IPS-20b (cell line): ENCODE measurements around the gene UGT1A9.
"Not testable (repeated sequence)": the region's sequence is repeated elsewhere in the genome, so short reads cannot be mapped to it uniquely, and the experiment has no call there.

ENCODE experiments used
- H3K27ac ChIP-seq: one replicate; pipeline ENCODE4 v1.5.1; 2013; ENCODE audit warnings: low read length
- H3K27me3 ChIP-seq: 2 replicates; pipeline ENCODE4 v1.6.1; 2013; ENCODE audit warnings: mild to moderate bottlenecking, low read length, inconsistent platforms; ENCODE audit not compliant: insufficient read depth
- H3K36me3 ChIP-seq: 2 replicates; pipeline ENCODE4 v1.6.1; 2013; ENCODE audit warnings: low read depth, mild to moderate bottlenecking, inconsistent platforms, low read length, moderate library complexity; ENCODE audit not compliant: insufficient read depth
- H3K4me1 ChIP-seq: 2 replicates; pipeline ENCODE4 v1.6.1; 2013; ENCODE audit warnings: mild to moderate bottlenecking, control low read depth, inconsistent platforms, low read length, moderate library complexity; ENCODE audit not compliant: insufficient read depth
- H3K4me3 ChIP-seq: 2 replicates; pipeline ENCODE4 v1.5.1; 2013; ENCODE audit warnings: mild to moderate bottlenecking, low read length, inconsistent platforms
- H3K9ac ChIP-seq: 2 replicates; pipeline ENCODE4 v1.6.1; 2013; ENCODE audit warnings: low read depth, mild to moderate bottlenecking, inconsistent platforms, low read length, moderate library complexity
- H3K9me3 ChIP-seq: 2 replicates; pipeline ENCODE4 v1.6.1; 2013; ENCODE audit warnings: mild to moderate bottlenecking, low read depth, low read length, inconsistent platforms; ENCODE audit not compliant: insufficient read depth

Gene UGT1A9

DNA sequence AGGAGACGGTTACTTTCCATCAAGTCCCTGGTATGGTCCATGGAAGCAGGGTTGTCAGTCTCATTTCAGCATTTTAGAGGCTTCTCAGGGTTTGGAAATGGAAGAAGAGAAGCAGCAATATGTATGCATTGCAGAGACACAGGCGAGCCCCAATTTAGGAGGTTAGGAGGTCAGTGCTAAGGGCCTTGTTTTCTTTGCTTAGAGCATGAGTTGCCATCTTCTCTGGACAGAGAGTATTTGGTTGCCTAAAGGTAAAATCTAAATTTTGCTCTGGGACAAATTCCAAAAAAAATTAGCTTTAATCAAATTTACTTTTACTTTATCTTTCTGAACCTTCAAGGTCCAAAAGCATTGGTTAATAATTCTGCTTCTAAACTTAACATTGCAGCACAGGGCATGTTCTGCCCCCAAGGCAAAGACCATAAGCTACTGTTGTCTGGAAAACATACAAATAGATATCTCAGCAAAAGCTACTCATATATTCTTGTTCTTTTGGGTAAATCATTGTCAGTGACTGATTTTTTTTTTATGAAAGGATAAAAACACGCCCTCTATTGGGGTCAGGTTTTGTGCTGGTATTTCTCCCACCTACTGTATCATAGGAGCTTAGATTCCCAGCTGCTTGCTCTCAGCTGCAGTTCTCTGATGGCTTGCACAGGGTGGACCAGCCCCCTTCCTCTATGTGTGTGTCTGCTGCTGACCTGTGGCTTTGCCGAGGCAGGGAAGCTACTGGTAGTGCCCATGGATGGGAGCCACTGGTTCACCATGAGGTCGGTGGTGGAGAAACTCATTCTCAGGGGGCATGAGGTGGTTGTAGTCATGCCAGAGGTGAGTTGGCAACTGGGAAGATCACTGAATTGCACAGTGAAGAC is at the start of gene UGT1A9:
Gene UGT1A9 (plus strand): TSS at position 609 of the 872 bp plus-strand sequence. CDS start 37 bp downstream, at position 646.
- H3K4me1 ChIP-seq, result no peaks in the 10 kb centered on the region
- no peak within 1 kb of the TSS for H3K4me3 ChIP-seq
- no peaks in the 10 kb centered on the region for H3K9me3 ChIP-seq
- no peak within 1 kb of the TSS for H3K9ac ChIP-seq
- no peaks in the 10 kb centered on the region for H3K36me3 ChIP-seq
- H3K27me3 ChIP-seq, result no peaks in the 10 kb centered on the region
- no peak within 1 kb of the TSS for H3K27ac ChIP-seq

DNA sequence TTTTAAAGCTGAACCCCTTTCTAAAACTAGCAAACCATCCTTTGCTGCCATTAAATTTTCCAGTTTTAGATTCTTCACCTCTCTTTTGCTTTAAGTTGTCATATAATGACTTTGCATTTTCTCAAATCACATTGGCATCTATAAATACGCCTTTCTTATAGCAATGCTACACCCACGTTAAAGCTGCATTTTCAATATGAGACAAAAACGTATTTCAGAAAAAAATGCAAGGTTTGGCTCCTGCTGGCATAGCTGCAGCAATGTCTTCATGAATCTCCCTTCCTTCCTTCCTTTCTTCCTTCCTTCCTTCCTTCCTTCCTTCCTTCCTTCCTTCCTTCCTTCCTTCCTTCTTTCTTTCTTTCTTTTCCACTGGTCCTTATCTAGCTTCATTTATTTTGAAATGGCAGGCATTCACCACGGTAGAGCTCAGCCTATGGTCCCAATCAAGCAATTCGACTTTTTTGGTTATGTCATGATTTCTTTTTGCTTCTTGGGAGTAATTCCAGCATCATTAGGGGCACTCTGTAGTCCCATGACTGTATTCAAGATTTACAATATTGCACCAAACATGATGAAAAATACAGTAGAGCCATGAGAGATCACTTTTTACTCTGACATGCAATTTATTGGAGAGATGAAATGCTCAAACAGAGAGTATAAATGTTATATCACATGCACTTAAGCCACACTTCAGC is 44.2 kb upstream of the UGT1A9 start:
- Histone ChIP-seq H3K27ac (no peak overlapping the region), H3K36me3 (no peaks in the 10 kb centered on the region), H3K4me1 (no peaks in the 10 kb centered on the region), H3K9me3 (no peaks in the 10 kb centered on the region), H3K9ac (no peak overlapping the region), H3K4me3 (no peak overlapping the region), H3K27me3 (no peaks in the 10 kb centered on the region; the same call in 1 of the 2 replicates)

DNA sequence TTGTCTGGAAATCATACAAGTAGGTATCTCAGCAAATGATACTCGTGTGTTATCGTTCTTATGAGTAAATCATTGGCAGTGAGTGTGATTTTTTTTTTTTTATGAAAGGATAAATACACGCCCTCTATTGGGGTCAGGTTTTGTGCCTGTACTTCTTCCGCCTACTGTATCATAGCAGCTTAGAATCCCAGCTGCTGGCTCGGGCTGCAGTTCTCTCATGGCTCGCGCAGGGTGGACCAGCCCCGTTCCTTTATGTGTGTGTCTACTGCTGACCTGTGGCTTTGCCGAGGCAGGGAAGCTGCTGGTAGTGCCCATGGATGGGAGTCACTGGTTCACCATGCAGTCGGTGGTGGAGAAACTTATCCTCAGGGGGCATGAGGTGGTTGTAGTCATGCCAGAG is 35.4 kb upstream of the UGT1A9 start, which contains the start of gene UGT1A10:
Gene UGT1A10 (plus strand): TSS at position 143 of the 400 bp plus-strand sequence. CDS start 75 bp downstream, at position 218.
- H3K4me3 ChIP-seq, H3K36me3 ChIP-seq, H3K9me3 ChIP-seq, H3K27me3 ChIP-seq, H3K4me1 ChIP-seq, H3K9ac ChIP-seq, H3K27ac ChIP-seq: not testable (repeated sequence)

DNA sequence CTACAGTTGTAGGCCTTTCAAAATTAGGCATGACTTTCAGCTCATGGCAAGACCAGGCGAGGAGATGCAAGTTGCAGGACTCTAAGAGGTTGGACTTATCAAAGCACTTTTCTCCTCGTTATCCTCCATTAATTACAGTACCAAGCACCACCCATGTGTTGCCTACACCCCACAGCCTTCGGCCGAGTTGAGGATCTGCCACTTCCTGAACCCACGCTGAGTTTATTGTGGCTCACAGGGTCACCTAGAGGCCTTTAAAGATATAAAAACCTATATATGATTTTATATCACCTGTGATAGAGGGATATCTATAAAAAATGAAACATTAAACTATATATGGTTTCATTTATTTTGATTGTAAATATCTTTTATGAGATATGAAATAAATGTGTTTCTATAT is 32.9 kb upstream of the UGT1A9 start:
- Histone ChIP-seq H3K27ac (no peak overlapping the region), H3K27me3 (no peaks in the 10 kb centered on the region), H3K4me1 (no peaks in the 10 kb centered on the region), H3K9ac (no peak overlapping the region), H3K36me3 (no peaks in the 10 kb centered on the region), H3K4me3 (no peak overlapping the region), H3K9me3 (no peaks in the 10 kb centered on the region)

DNA sequence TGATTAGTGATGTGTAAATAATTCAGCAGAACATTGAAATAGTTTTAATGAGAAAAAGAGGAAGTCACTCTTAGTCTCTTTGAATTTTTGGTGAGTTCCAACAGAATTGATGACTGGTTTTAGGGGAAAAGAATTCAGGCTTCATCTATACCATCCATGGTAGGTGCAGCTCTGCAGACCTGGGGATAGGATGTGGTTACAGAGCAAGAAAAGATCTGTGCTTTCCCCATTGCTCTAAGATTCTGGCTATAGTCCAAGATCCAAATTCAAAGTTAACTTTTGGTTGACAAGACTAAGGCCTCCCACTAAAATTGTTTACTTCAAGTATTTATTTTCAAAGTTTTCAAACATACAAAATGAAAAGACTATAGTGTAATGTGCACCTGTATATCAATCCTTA is 31.8 kb upstream of the UGT1A9 start:
- Histone ChIP-seq H3K4me3 (no peak overlapping the region), H3K9ac (no peak overlapping the region), H3K36me3 (no peaks in the 10 kb centered on the region), H3K9me3 (peaks cover 3% of the 10 kb centered on the region; the same call in 1 of the 2 replicates), H3K4me1 (no peaks in the 10 kb centered on the region), H3K27ac (no peak overlapping the region), H3K27me3 (no peaks in the 10 kb centered on the region)

DNA sequence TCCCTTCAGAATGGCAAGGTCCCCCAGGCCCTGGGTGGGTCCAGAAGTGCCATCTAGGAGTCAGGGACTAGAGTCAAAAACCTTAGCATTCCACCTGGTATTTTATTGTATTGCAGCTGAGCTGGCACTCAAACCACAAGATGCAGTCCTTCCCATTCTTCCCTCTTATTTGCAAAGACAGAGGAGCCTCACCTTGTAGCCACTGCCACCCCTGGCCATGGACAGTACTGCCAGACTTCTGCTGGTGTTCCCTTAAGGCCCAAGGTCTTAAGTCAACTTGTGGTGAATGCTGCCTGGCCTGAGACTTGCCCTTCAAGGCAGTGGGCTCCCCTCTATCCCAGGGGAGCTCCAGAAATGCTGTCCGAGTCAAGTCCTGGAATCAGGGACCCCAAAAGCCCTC is 28.6 kb upstream of the UGT1A9 start:
- Histone ChIP-seq H3K9ac (no peak overlapping the region), H3K4me3 (no peak overlapping the region), H3K27me3 (no peaks in the 10 kb centered on the region), H3K27ac (no peak overlapping the region), H3K4me1 (no peaks in the 10 kb centered on the region), H3K9me3 (peaks cover 26% of the 10 kb centered on the region; the same call in 1 of the 2 replicates), H3K36me3 (no peaks in the 10 kb centered on the region)

DNA sequence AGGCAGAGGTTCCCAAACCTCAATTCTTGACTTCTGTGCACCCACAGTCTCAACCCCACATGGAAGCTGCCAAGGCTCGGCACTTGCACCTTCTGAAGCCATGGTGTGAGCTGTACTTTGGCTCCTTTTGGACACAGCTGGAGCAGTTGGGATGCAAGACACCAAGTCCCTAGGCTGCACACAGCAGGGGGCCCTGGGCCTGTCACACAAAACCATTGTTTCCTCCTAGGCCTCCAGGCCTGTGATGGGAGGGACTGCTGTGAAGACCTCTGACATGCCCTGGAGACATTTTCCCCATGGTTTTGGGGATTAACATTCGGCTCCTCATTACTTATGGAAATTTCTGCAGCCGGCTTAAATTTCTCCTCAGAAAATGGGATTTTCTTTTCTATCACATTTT is 25.7 kb upstream of the UGT1A9 start:
- H3K4me1 ChIP-seq, H3K27ac ChIP-seq: not testable (repeated sequence)
- peaks cover 26% of the 10 kb centered on the region; the same call in 1 of the 2 replicates for H3K9me3 ChIP-seq

DNA sequence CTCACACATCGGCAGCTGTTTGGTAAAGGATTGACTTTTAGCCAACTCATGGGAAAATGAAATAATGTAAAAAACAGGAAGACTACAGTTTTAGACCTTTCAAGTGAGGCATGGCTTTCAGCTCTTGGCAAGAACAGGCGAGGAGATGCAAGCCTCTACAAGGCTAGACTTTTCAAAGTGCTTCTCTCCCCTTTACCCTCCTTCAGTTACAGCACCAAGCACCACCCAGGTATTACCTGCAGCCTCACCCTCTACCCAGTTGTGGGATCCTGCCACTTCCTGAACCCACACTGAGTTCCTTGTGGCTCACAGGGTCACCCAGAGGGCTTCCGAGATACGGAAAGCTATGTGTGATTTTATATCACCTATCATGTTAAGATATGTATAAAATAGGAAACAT is 20.7 kb upstream of the UGT1A9 start:
- Histone ChIP-seq H3K9ac (no peak overlapping the region), H3K36me3 (no peaks in the 10 kb centered on the region), H3K9me3 (peaks cover 13% of the 10 kb centered on the region; the same call in 1 of the 2 replicates), H3K4me1 (no peaks in the 10 kb centered on the region), H3K27ac (no peak overlapping the region), H3K4me3 (no peak overlapping the region), H3K27me3 (no peaks in the 10 kb centered on the region)

More for the DNA sequence above, 25.7 kb upstream of the UGT1A9 start:
- not testable (repeated sequence) for H3K9ac ChIP-seq, H3K4me3 ChIP-seq, H3K36me3 ChIP-seq, H3K27me3 ChIP-seq

DNA sequence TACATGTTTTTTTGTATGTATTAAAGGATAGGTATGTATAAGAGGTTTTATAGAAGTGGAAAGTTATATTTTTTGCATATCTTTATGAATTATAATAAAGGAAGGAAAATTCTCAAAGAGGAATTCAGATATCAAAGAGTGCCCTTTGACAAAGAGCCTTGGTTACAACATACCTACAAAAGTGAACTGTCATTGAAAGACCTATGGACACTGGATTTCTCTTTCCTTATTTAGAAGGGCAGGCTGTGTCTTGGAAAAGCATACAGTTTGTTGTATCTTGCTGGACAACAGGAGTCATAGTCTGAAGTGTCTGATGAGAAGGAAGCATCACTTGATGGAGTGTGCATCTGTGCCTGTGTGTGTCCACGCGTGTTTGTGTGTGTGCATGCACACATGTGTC is 20.3 kb upstream of the UGT1A9 start:
- Histone ChIP-seq H3K4me3 (no peak overlapping the region), H3K9me3 (peaks cover 8% of the 10 kb centered on the region; the same call in 1 of the 2 replicates), H3K9ac (no peak overlapping the region), H3K36me3 (no peaks in the 10 kb centered on the region), H3K4me1 (no peaks in the 10 kb centered on the region), H3K27me3 (no peaks in the 10 kb centered on the region), H3K27ac (no peak overlapping the region)

DNA sequence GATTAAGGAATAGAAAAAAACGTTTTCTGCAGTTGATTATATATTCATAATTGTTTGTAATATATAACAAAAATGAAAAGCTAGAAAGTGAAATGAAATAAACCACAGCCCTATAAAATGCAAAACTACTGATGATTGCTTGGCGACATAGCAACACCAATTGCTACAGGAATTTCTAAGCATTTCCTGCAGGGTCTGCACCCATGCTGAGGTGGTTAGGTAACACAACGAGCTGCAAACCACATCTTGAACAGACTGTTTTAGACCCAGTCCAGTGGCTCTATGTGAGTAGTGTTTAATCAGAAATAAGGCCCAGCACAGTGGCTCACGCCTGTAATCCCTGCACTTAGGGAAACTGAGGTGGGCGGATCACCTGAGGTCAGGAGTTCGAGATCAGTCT is 17.2 kb upstream of the UGT1A9 start:
- Histone ChIP-seq H3K9ac (no peak overlapping the region), H3K9me3 (no peaks in the 10 kb centered on the region), H3K27ac (no peak overlapping the region), H3K27me3 (no peaks in the 10 kb centered on the region), H3K4me3 (no peak overlapping the region), H3K36me3 (no peaks in the 10 kb centered on the region), H3K4me1 (no peaks in the 10 kb centered on the region)

DNA sequence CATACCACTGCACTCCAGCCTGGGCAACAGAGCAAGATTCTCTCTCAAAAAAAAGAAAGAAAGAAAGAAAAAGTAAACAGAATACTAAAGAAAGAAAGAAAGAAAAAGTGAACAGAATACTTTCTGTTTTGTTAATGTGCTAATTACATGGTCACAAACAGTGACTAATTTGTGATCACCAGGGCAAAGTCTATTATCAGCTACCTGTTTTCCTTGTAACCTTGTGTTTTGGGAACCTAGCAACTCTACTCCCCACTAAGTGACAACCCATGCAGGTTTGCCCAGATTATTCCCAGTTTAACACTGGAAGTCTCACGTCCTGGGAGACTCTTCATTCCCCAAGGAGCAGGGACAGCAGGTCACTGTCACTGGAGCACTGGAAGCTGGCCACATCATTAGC is 16.7 kb upstream of the UGT1A9 start:
- Histone ChIP-seq H3K27me3 (no peaks in the 10 kb centered on the region), H3K4me3 (no peak overlapping the region), H3K9me3 (no peaks in the 10 kb centered on the region), H3K9ac (no peak overlapping the region), H3K27ac (no peak overlapping the region), H3K36me3 (no peaks in the 10 kb centered on the region), H3K4me1 (no peaks in the 10 kb centered on the region)

DNA sequence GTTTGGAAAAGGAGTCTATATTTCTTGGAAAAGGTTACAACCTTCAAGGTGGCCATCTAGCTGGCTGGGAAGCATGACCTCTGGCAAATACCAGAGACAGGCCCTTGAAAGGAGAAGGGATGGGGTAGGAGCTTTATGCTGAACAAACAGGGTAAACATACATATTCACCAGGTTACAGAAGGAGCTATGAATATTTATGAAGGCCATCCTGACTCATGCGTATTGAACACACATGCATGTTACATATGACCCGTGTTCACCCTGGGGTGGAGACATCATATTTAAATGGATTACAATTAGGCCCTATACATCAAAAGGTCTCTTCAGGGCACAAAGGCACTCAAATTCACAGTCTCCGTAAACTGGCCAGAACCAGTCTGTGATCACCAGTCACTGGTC is 15.8 kb upstream of the UGT1A9 start:
- not testable (repeated sequence) for H3K27ac ChIP-seq, H3K4me3 ChIP-seq, H3K9me3 ChIP-seq, H3K27me3 ChIP-seq, H3K4me1 ChIP-seq, H3K36me3 ChIP-seq, H3K9ac ChIP-seq
